ENCODE measurements around the gene FAR2.
"Not testable (repeated sequence)": the region's sequence is repeated elsewhere in the genome, so short reads cannot be mapped to it uniquely, and the experiment has no call there.

FAR2 gene

DNA sequence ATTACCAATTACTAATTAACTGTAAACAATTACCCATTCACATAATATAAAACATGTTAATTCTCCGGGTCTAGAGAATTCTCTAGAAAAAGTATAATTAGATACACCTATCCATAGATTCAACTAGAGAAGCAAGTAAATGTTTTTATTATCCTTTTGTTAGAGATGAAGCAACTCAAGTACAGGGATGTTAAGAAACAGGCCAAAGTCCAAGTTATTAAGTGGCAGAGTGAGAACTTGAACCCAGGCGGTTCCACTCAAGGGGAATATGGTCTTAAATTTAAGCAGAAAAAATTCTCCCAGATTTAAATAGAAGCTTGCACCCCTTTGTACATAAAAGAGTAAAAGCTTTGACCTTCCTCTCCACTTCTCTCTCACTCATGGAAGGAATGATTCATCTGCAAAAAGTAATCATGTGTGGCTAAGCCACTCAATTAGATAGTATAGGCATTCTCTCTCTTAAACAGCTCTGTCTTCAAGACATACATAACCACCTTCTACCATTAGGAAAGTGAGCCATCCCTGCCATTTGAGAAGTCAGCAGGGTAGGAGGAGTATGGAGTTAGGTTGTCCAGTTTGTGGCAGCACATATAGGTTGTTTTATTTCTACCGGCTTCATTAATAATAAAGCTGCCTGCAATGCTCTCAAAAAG is 197.8 kb downstream of the FAR2 start:
- DNase-seq: no peak

DNA sequence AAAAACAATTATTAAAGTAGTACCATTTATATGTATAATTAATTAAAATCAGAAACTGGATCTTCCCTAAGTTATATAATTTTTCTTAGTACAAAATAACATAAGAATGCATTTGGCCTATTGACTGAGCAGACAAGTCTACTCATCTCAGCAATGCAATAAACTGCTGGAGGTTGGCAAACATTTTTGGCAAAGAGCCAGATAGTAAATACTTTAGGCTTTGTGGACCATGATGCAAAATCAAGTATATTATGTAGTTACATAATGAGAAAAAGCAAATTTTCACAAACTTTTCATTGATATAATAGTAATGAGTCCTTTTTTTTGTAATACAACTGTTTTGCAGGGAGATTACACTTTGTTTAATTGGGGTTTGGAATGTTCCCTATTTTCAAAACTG is 201.0 kb downstream of the FAR2 start:
- DNase-seq: no peak

DNA sequence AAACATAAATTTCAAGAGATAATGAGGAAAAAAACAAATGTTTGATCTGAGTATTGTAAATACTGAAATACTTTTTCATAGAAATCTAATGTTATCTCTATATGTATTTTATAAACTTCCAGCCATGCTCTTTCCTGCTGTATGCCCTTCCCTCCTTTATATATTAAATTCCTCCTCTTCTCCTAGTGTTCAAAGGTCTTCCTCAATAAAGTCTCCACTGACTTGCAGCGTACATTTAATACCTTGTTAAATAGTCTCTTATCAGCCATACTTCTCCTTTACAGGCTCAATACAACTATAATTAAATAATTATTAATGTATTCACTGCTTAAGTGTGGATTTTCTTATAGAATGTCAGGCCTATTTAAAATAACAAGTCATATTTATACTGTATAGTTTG is 205.9 kb downstream of the FAR2 start:
- DNase-seq: no peak

DNA sequence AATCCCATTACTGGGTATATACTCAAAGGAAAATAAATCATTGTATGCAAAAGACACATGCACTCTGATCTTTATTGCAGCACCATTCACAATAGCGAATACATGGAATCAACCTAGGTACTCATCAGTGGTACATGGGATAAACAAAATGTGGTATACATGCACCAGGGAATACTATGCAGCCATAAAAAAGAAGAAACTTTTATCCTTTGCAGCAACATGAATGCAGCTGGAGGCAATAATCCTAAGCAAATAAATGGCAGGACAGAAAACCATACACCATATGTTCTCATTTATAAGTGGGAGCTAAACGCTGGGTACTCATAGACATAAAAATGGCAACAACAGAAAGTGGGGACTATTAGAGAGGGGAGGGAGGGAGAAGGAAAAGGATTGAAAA is 216.0 kb downstream of the FAR2 start:
- DNase-seq: no peak

DNA sequence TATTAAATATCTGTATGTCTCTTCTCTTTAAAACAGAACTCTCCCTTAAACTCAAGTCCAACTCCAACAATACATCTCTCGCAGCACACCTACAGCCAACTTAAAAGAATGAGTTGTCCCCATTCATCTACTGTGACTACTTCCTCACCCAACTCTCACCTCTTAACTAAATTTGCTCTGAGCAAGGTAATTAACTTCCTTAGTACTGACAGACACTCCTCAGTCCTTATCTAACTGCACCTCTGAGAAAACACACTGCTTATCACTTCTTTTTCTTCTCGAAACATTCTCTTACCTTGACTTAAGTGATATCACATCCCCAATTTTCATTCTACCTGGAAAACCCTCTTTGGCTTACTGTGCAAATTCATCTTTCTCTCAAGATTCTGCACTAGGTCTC is 224.9 kb downstream of the FAR2 start:
- DNase-seq: no peak

DNA sequence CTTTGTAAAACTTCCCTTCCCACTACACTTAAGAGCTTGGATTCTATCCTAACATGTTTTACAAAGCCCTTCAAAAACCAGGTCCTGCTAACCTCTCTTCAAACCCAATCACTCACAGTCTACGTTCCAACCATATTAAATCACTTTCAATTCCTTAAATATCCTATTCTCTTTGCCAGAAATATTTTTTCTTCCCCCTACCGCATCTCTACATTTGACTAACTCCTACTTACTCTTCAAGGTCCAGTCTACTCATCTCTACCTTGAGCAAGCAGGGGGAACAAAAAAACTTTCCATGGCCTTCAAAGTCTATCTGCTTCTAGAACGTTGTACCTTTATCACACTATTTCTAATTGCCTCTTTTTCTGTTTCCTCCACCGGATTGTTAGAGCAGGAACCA is 225.8 kb downstream of the FAR2 start:
- no peak for DNase-seq

DNA sequence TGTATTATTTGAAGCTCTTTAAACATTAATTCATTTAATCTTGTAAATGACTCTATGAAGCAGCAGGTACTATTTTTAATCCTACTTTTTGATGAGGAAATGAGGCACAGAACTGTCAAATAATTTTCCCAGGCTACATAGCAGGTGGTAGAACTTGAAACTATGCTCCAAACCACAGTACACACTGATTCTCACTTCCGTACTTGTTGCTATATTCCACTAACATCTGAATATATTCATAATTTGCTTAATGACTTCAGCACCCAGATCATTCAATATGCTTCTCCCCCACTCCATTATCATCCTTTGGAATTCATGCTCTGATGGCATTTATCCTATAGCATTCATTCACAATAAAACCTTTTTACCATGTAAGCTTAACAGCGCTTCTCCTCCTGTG is 227.0 kb downstream of the FAR2 start:
- no peak for DNase-seq

DNA sequence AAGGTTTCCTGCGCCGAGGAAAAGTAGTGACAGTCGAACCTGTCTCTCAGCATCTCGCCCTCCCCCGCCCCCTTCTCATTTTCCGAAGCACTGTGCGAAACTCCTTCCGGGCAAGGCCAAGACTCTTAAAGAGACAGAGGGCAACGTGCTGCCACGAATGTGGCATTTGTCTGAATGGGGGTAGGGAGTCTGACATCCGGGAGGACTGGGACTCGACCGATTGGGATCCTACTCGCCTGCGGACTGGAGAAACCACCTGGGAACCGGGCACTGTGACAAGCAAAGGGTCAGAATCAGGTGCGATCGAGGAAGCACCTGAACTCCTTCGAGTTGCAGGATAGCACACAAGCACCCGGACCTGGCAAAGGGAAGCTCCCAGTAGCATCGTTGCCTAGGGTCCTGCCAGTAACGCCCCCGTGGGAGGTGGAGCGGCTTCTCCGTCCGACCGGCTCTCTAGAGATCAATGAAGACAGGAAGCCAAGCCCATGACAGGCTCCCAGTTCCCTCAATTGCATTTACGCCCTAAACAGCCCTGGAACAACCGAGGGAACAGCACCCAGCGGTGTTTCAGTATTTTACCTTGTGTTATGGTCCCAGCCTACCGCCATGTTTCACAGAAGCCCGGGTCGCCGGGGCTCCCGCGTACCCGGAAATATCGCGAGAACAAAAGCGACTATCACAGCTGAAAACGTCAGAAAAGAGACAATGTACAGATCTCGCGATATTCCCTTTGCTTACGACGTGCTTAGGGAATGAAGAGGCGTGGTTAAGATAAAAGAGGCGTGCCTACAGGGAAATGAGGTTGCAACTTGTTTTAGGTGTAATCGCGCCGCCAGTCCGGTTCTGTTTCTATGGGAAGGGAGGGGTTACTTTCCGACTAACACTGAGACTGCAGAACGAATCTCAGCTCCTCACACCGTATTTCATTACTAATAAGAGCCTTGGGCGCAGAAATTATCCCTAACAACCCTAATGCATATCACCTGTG is 231.8 kb downstream of the FAR2 start, which contains the start of gene ERGIC2:
Gene ERGIC2, minus strand, starts transcription at position 637 of the 988 bp plus-strand sequence. CDS start 9,539 bp downstream, outside the sequence.
- no peak for DNase-seq

DNA sequence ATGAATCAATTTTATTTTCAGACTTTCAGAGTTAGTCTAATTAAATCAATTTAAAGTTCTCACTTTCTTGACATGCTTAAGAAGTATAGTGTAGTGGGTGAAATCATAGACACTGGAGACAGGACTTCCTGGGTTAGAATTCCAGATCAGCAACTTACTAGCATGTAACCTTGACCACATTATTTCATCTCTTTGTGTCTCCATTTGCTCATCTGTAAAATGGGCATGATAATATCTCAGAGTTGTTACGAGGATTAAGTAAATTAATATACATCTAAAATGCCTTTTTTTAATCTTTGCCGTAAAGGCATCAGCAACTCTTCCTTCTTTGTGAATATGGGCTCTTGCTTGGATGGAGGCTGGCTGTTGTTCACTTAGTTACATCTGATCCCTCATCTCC is 233.2 kb downstream of the FAR2 start:
- DNase-seq: no peak

DNA sequence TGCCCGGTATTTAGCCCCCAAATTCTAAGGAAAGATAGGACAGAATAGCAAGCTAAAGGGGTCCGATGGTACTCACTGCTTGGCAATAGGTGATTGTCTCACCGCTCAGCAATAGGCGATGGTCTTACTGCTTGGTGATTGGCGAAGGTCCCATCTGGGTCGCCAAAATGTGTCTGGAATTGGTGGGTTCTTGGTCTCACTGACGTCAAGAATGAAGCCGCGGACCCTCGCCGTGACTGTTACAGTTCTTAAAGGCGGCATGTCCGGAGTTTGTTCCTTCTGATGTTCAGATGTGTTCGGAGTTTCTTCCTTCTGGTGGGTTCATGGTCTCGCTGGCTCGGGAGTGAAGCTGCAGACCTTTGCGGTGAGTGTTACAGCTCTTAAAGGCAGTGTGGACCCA is 236.1 kb downstream of the FAR2 start:
- DNase-seq: not testable (repeated sequence)

Measured in cortex of kidney (tissue), 1 donor.